ENCODE results near the gene TRAF6. TPM values are rescaled to one million over a fixed set of nuclear protein-coding genes. Genes with fewer than 3 reads are reported as not detected.

The TRAF6 gene
- total RNA-seq, 1 donor from 2014 or later: 11.1 TPM

GRCh38 chr11:36447514-36447913 is 62.6 kb downstream of the TRAF6 start:
- intact Hi-C loops (cut with DNase I): no loop called here

GRCh38 chr11:36446135-36446534 is 63.9 kb downstream of the TRAF6 start:
- no peak for ATAC-seq (ENCODE audit: poor library complexity)
- intact Hi-C loops (cut with DNase I): no loop called here
- DNase-seq: no peak

More at GRCh38 chr11:36447514-36447913, 62.6 kb downstream of the TRAF6 start:
- ATAC-seq (ENCODE audit: poor library complexity) (no peak), DNase-seq (no peak)

- intact Hi-C loops (cut with DNase I): no loop called here
- ATAC-seq (ENCODE audit: poor library complexity) (no peak), DNase-seq (no peak)
Measured at GRCh38 chr11:36443661-36444060, 66.4 kb downstream of the TRAF6 start.

GRCh38 chr11:36441610-36442208 is 68.4 kb downstream of the TRAF6 start:
- intact Hi-C loops (cut with DNase I): no loop called here

DNA sequence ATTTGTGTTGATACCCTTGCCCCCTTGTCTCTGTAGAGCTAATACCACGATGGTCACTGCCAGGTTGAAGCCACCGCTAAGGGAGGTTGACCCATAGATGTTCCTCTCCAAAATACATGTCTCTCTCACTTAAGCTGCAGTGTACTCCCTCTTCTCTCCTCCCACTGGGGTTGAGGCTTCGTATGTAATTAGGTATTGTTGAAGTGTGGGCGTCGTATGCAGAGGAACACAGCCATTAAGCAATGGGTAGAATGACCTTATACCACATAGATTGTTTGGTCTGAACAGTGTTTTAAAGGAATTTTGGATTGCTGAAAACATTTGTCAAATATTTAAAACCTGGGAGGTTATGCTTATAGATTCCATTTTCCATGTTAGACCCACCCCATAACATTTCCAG is 71.9 kb downstream of the TRAF6 start:
- DNase-seq (no peak), ATAC-seq (ENCODE audit: poor library complexity) (no peak)
- intact Hi-C loops (cut with DNase I): no loop called here

More at GRCh38 chr11:36441610-36442208, 68.4 kb downstream of the TRAF6 start:
- no peak for ATAC-seq (ENCODE audit: poor library complexity)
- DNase-seq: no peak

DNA sequence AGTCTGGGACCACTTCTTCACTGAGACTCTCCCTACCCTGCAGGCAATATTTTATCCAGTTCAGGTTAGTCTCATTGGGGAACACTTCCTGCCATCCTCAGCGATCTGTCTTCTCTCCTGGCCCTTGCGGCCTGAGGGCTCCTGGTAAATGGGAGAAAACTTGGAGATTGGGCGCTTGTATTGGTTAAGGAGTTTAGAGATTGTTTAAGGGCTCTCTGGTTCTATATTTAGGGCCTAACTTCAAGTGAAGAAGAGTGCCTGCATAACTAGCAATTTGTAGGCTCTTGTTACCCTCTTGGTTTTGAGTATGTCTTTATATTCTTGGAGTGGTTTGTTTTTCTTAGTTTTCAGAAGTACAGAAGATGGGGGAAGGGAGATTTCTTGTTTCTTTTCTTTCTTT is 72.7 kb downstream of the TRAF6 start:
- ATAC-seq (ENCODE audit: poor library complexity): no peak
- DNase-seq: no peak
- intact Hi-C loops (cut with DNase I): no loop called here

Other genes with a start within 250 kb of the TRAF6 start
- gene COMMD9, start 220.8 kb downstream of the TRAF6 start, total RNA-seq: 56.2 TPM
- gene PRR5L, start 214.0 kb downstream of the TRAF6 start, total RNA-seq: 1.5 TPM
- 0.81 TPM for gene RAG1, start 57.7 kb upstream of the TRAF6 start, total RNA-seq
- 37.7 TPM for gene IFTAP, start 84.2 kb upstream of the TRAF6 start, total RNA-seq
- not detected for gene RAG2, start 88.0 kb upstream of the TRAF6 start, total RNA-seq